Measurements from ENCODE around the gene SMCHD1. TPM values are rescaled to one million over a fixed set of nuclear protein-coding genes. Genes with fewer than 3 reads are reported as not detected.

Gene SMCHD1
- total and polyA plus RNA-seq, 4 donors: 4.4 to 49.0 (median 25.4) TPM

- TF ChIP-seq, protein P1, sequence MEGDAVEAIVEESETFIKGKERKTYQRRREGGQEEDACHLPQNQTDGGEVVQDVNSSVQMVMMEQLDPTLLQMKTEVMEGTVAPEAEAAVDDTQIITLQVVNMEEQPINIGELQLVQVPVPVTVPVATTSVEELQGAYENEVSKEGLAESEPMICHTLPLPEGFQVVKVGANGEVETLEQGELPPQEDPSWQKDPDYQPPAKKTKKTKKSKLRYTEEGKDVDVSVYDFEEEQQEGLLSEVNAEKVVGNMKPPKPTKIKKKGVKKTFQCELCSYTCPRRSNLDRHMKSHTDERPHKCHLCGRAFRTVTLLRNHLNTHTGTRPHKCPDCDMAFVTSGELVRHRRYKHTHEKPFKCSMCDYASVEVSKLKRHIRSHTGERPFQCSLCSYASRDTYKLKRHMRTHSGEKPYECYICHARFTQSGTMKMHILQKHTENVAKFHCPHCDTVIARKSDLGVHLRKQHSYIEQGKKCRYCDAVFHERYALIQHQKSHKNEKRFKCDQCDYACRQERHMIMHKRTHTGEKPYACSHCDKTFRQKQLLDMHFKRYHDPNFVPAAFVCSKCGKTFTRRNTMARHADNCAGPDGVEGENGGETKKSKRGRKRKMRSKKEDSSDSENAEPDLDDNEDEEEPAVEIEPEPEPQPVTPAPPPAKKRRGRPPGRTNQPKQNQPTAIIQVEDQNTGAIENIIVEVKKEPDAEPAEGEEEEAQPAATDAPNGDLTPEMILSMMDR (IDR thresholded peaks at IDR 0.05; ENCODE audit: low read depth, low read length, missing input control): no peak
- TF ChIP-seq FOXA2 (IDR thresholded peaks at IDR 0.05) (no peak), FOXA1 (IDR thresholded peaks at IDR 0.05) (no peak), HNF4A (conservative IDR thresholded peaks at IDR 0.05) (no peak), RXRA (IDR thresholded peaks at IDR 0.05) (no peak), EGR1 (IDR thresholded peaks at IDR 0.05; ENCODE audit: low read depth in 2 of 2) (no peak), NR2F2 (IDR thresholded peaks at IDR 0.05) (no peak), ZBTB33 (IDR thresholded peaks at IDR 0.05) (no peak)
Observed at GRCh38 chr18:2680216-2680792, 24.8 kb downstream of the SMCHD1 start (continued).

GRCh38 chr18:2681993-2682603 lies 26.6 kb downstream of the SMCHD1 start:
- Histone ChIP-seq H3K9ac (ENCODE audit: low read depth in 1 of 2, low read length in 2 of 2) (no peak overlapping the region), H3K4me3 (ENCODE audit: low read depth in 1 of 3, low read length in 3 of 3) (no peak overlapping the region), H3K27ac (ENCODE audit: low read depth in 1 of 2, low read length in 2 of 2) (no peak overlapping the region), H3K4me1 (ENCODE audit: control insufficient read depth in 4 of 4, insufficient read depth in 4 of 4, low read length in 3 of 4) (peaks cover 0 to 4% (median 0%) of the 10 kb centered on the region in 4 donors), H3K9me3 (ENCODE audit: control insufficient read depth in 4 of 4, low read length in 3 of 4) (peaks cover 0 to 3% (median 0%) of the 10 kb centered on the region in 4 donors), H3K27me3 (ENCODE audit: control insufficient read depth in 4 of 4, insufficient read depth in 4 of 4, low read length in 3 of 4) (no peaks in the 10 kb centered on the region), H3K36me3 (ENCODE audit: control insufficient read depth in 4 of 4, insufficient read depth in 3 of 4, low read depth in 1 of 4, low read length in 3 of 4) (peaks cover 4 to 6% (median 6%) of the 10 kb centered on the region in 4 donors)
- TF ChIP-seq RXRA (IDR thresholded peaks at IDR 0.05) (no peak), HNF4G (IDR thresholded peaks at IDR 0.05) (no peak), TAF1 (conservative IDR thresholded peaks at IDR 0.05) (no peak)
- WGBS: 97% methylated on average over 5 of the region's 5 CpGs
- no peak for DNase-seq (ENCODE audit: low spot score)

DNA sequence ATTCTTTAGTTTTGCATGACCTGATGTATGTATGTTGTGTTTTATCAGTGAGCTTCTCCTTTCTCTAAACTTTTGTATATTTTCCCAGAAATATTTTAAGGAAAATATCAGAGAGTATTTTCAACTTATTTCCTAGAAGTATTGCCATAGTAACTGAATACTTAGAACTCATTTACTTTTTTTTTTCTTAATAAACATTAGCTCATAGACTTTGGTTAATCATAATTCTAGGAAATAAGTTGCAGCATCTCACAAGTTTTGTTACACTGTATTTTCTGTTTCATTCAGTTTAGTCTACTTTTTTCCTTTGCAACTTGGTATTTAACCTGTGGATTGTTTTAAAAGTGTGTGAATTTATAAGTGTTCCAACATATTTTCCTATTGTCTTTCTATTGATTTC lies 27.5 kb downstream of the SMCHD1 start:
- H3K9ac ChIP-seq (ENCODE audit: low read depth in 1 of 2, low read length in 2 of 2): no peak overlapping the region
- peaks cover 0 to 3% (median 0%) of the 10 kb centered on the region in 4 donors for H3K9me3 ChIP-seq (ENCODE audit: control insufficient read depth in 4 of 4, low read length in 3 of 4)
- peaks cover 0 to 4% (median 0%) of the 10 kb centered on the region in 4 donors for H3K4me1 ChIP-seq (ENCODE audit: control insufficient read depth in 4 of 4, insufficient read depth in 4 of 4, low read length in 3 of 4)
- DNase-seq (ENCODE audit: low spot score): no peak
- peaks cover 4 to 8% (median 7%) of the 10 kb centered on the region in 4 donors for H3K36me3 ChIP-seq (ENCODE audit: control insufficient read depth in 4 of 4, insufficient read depth in 3 of 4, low read depth in 1 of 4, low read length in 3 of 4)
- H3K27me3 ChIP-seq (ENCODE audit: control insufficient read depth in 4 of 4, insufficient read depth in 4 of 4, low read length in 3 of 4): no peaks in the 10 kb centered on the region
- no peak overlapping the region for H3K4me3 ChIP-seq (ENCODE audit: low read depth in 1 of 3, low read length in 3 of 3)
- no peak overlapping the region for H3K27ac ChIP-seq (ENCODE audit: low read depth in 1 of 2, low read length in 2 of 2)
- no peak for TF ChIP-seq HNF4G (IDR thresholded peaks at IDR 0.05)
- TF ChIP-seq, protein P1 (IDR thresholded peaks at IDR 0.05; ENCODE audit: low read depth, low read length, missing input control): no peak
- no peak for TF ChIP-seq YY1 (IDR thresholded peaks at IDR 0.05)
- TF ChIP-seq, protein P2, sequence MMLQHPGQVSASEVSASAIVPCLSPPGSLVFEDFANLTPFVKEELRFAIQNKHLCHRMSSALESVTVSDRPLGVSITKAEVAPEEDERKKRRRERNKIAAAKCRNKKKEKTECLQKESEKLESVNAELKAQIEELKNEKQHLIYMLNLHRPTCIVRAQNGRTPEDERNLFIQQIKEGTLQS (IDR thresholded peaks at IDR 0.05): no peak
- TF ChIP-seq ZBTB33 (IDR thresholded peaks at IDR 0.05): no peak
- TF ChIP-seq, protein P3, sequence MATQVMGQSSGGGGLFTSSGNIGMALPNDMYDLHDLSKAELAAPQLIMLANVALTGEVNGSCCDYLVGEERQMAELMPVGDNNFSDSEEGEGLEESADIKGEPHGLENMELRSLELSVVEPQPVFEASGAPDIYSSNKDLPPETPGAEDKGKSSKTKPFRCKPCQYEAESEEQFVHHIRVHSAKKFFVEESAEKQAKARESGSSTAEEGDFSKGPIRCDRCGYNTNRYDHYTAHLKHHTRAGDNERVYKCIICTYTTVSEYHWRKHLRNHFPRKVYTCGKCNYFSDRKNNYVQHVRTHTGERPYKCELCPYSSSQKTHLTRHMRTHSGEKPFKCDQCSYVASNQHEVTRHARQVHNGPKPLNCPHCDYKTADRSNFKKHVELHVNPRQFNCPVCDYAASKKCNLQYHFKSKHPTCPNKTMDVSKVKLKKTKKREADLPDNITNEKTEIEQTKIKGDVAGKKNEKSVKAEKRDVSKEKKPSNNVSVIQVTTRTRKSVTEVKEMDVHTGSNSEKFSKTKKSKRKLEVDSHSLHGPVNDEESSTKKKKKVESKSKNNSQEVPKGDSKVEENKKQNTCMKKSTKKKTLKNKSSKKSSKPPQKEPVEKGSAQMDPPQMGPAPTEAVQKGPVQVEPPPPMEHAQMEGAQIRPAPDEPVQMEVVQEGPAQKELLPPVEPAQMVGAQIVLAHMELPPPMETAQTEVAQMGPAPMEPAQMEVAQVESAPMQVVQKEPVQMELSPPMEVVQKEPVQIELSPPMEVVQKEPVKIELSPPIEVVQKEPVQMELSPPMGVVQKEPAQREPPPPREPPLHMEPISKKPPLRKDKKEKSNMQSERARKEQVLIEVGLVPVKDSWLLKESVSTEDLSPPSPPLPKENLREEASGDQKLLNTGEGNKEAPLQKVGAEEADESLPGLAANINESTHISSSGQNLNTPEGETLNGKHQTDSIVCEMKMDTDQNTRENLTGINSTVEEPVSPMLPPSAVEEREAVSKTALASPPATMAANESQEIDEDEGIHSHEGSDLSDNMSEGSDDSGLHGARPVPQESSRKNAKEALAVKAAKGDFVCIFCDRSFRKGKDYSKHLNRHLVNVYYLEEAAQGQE (IDR thresholded peaks at IDR 0.05): no peak
- no peak for TF ChIP-seq TAF1 (conservative IDR thresholded peaks at IDR 0.05)
- no peak for TF ChIP-seq RAD21 (IDR thresholded peaks at IDR 0.05)
- no peak for TF ChIP-seq GABPA (IDR thresholded peaks at IDR 0.05 in 1 of 2, conservative IDR thresholded peaks at IDR 0.05 in 1 of 2)
- TF ChIP-seq FOXA2 (IDR thresholded peaks at IDR 0.05): no peak
- TF ChIP-seq JUND (IDR thresholded peaks at IDR 0.05): no peak
- no peak for TF ChIP-seq HNF4A (conservative IDR thresholded peaks at IDR 0.05)

Data from liver (tissue), 9 donors.